Upper lobe of left lung (tissue), 6 donors: Measurements from ENCODE around the gene MAGEA1. TPM values are rescaled to one million over a fixed set of nuclear protein-coding genes. Genes with fewer than 3 reads are reported as not detected.

Source experiments
- ATAC-seq, 2 donors: fragments of 200-7000 bp; cut with Tn5 transposase; one replicate each; pipeline ENCODE4 v1.9.1; 2022; ENCODE audit warnings: mild to moderate bottlenecking in 2 of 2, moderate library complexity in 2 of 2; ENCODE audit not compliant: low FRiP score in 2 of 2
- DNase-seq, 2 donors: peaks; one replicate each; pipeline ENCODE4 v3.0.0-alpha.2; 2019 to 2020
- H3K27ac ChIP-seq, 4 donors: fragments of 200-600 bp; sonication (generic); one replicate each; pipeline ENCODE4 v1.5.1; 2016 to 2019
- H3K27me3 ChIP-seq, 4 donors: fragments of 200-600 bp; sonication (generic); one replicate each; pipeline ENCODE4 v1.5.1; 2017 to 2019
- H3K36me3 ChIP-seq, 4 donors: fragments of 200-600 bp; sonication (generic); one replicate each; pipeline ENCODE4 v1.5.1; 2016 to 2019
- H3K4me1 ChIP-seq, 4 donors: fragments of 200-600 bp; sonication (generic); one replicate each; pipeline ENCODE4 v1.5.1; 2018 to 2019
- H3K4me3 ChIP-seq, 4 donors: fragments of 200-600 bp; sonication (generic); one replicate each; pipeline ENCODE4 v1.5.1; 2017 to 2019; ENCODE audit warnings: mild to moderate bottlenecking in 2 of 4, moderate library complexity in 1 of 4
- H3K9me3 ChIP-seq, 4 donors: fragments of 200-600 bp; sonication (generic); one replicate each; pipeline ENCODE4 v1.5.1; 2018 to 2019
- CTCF ChIP-seq, 6 experiments: fragments of 450-650 bp in 4 of 6; fragments of 200-600 bp in 2 of 6; sonication (generic) in 2 of 6; IDR thresholded peaks; one replicate each; pipeline ENCODE4 v1.5.1; 2016 to 2019; ENCODE audit warnings: antibody characterized with exemption in 6 of 6
- EP300 ChIP-seq, 4 donors: sonication (generic); formaldehyde crosslinking; IDR thresholded peaks; one replicate each; pipeline ENCODE4 v1.5.1; 2017; ENCODE audit warnings: antibody characterized with exemption in 4 of 4, control low read depth in 2 of 4
- POLR2A ChIP-seq, 4 donors: fragments of 450-650 bp; IDR thresholded peaks; one replicate each; pipeline ENCODE4 v1.5.1; 2016 to 2017; ENCODE audit warnings: antibody characterized with exemption in 4 of 4, mild to moderate bottlenecking in 2 of 4
- POLR2AphosphoS5 ChIP-seq, 2 donors: sonication (generic); formaldehyde crosslinking; IDR thresholded peaks; one replicate each; pipeline ENCODE4 v1.5.1; 2017; ENCODE audit warnings: antibody characterized with exemption in 2 of 2
- WGBS, 2 donors: methylation state at CpG; one replicate each; pipeline ENCODE4 v1.1.5; 2017 to 2018; 5-methylcytosine and 5-hydroxymethylcytosine counted together
- total RNA-seq, 6 donors: library from RNA; depleted of rRNA in 4 of 6; stranded (reverse); fragments of >200 nt in 4 of 6; gene quantifications; one replicate each; pipeline versions ENCODE4 v1.1.0 to v1.2.1, GENCODE V29; 2016 to 2021
- donor health status: DM: no; HTN: no; CAD: no; lungs with moderate emphysema.
- donor health status: DM: no; HTN: yes; CAD: no; lungs with severe emphysema.

MAGEA1 gene
- total RNA-seq, 6 donors from 2014 or later, result 0.13 TPM; not detected in 5

GRCh38 chrX:153184787-153185186 is 5.7 kb downstream of the MAGEA1 start:
- Histone ChIP-seq H3K27ac (no peak overlapping the region), H3K36me3 (no peaks in the 10 kb centered on the region), H3K4me1 (no peaks in the 10 kb centered on the region), H3K27me3 (no peaks in the 10 kb centered on the region), H3K9me3 (no peaks in the 10 kb centered on the region), H3K4me3 (no peak overlapping the region)
- ATAC-seq, result no peak
- TF ChIP-seq POLR2A (IDR thresholded peaks at IDR 0.05) (no peak), CTCF (IDR thresholded peaks at IDR 0.05) (no peak), POLR2AphosphoS5 (IDR thresholded peaks at IDR 0.05) (no peak), EP300 (IDR thresholded peaks at IDR 0.05) (no peak)
- 69 to 100% methylated on average over 2 to 8 of the region's 8 CpGs for WGBS, 2 donors
- no peak for DNase-seq

- TF ChIP-seq POLR2AphosphoS5 (IDR thresholded peaks at IDR 0.05) (no peak), POLR2A (IDR thresholded peaks at IDR 0.05) (no peak), CTCF (IDR thresholded peaks at IDR 0.05) (no peak), EP300 (IDR thresholded peaks at IDR 0.05) (no peak)
- ATAC-seq (no peak), DNase-seq (no peak)
- no peak overlapping the region for H3K27ac ChIP-seq
- H3K36me3 ChIP-seq, result no peaks in the 10 kb centered on the region
- H3K4me3 ChIP-seq, result no peak overlapping the region
- H3K27me3 ChIP-seq, result no peaks in the 10 kb centered on the region
- 48% methylated on average over 1 of the region's 1 CpG; no CpG with 5 or more reads in 1 of the 2 donors for WGBS, 2 donors
- no peaks in the 10 kb centered on the region for H3K9me3 ChIP-seq
- no peaks in the 10 kb centered on the region for H3K4me1 ChIP-seq
Observed at GRCh38 chrX:153190381-153190780, 11.3 kb downstream of the MAGEA1 start.

DNA sequence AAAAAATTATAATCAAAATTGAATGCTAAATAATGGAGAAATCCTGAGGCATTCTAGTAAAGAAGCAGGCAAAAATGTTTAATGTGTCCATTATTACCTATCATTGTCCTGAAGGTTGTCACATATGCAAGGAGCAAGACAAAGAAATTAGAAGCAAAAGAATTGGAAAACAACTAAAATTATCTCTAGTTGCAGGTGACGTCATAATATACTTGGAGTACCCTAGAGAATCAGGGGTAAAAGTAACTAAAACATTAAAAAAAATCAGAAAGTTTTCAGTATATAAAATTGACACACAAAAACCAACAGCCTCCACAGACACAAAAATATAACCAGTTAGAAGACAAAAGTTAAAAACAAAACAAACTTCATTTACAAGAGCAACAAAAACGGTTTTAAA is 21.4 kb downstream of the MAGEA1 start:
- H3K4me3 ChIP-seq, result no peak overlapping the region
- no peak overlapping the region for H3K27ac ChIP-seq
- ATAC-seq (no peak), DNase-seq (no peak)
- no peaks in the 10 kb centered on the region for H3K4me1 ChIP-seq
- no peaks in the 10 kb centered on the region for H3K27me3 ChIP-seq
- no peaks in the 10 kb centered on the region for H3K36me3 ChIP-seq
- no peak for TF ChIP-seq CTCF (IDR thresholded peaks at IDR 0.05)
- TF ChIP-seq EP300 (IDR thresholded peaks at IDR 0.05), result no peak
- no peak for TF ChIP-seq POLR2A (IDR thresholded peaks at IDR 0.05)
- TF ChIP-seq POLR2AphosphoS5 (IDR thresholded peaks at IDR 0.05), result no peak
- peaks cover 0 to 10% (median 0%) of the 10 kb centered on the region in 4 donors for H3K9me3 ChIP-seq
- WGBS, 2 donors, result 36 to 67% methylated on average over 2 of the region's 2 CpGs

- H3K27me3 ChIP-seq, result no peaks in the 10 kb centered on the region
- TF ChIP-seq POLR2AphosphoS5 (IDR thresholded peaks at IDR 0.05), result no peak
- TF ChIP-seq EP300 (IDR thresholded peaks at IDR 0.05), result no peak
- TF ChIP-seq POLR2A (IDR thresholded peaks at IDR 0.05), result no peak
- no peak for TF ChIP-seq CTCF (IDR thresholded peaks at IDR 0.05)
- no peak overlapping the region for H3K27ac ChIP-seq
- H3K36me3 ChIP-seq, result no peaks in the 10 kb centered on the region
- no peaks in the 10 kb centered on the region for H3K4me1 ChIP-seq
- H3K4me3 ChIP-seq, result no peak overlapping the region
- ATAC-seq (no peak), DNase-seq (no peak)
- H3K9me3 ChIP-seq, result peaks cover 0 to 7% (median under 1%) of the 10 kb centered on the region in 4 donors
- 81 to 84% methylated on average over 7 to 8 of the region's 8 CpGs for WGBS, 2 donors
Observed at GRCh38 chrX:153206425-153207046, 27.5 kb downstream of the MAGEA1 start.

DNA sequence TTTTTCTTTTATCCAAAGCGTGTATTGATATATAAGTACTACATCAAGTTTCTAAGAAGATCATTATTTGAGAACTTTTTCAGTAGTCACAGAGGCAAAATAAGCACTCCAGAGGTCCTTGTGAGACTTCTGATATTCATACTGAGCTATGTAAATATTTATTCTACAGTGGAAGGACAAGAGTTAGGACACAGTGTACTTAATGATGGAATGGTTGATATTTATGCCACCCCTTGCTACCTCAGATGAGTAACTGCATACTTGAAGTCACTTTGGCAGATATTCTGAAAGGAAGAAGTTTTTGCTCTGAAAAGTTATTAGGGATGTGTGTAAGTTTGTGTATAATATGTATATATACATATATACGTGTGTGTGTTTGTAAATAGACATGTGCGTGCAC is 30.3 kb downstream of the MAGEA1 start:
- Histone ChIP-seq H3K27ac (no peak overlapping the region), H3K4me1 (no peaks in the 10 kb centered on the region), H3K4me3 (no peak overlapping the region), H3K9me3 (peaks cover 0 to 13% (median 4%) of the 10 kb centered on the region in 4 donors), H3K36me3 (no peaks in the 10 kb centered on the region), H3K27me3 (no peaks in the 10 kb centered on the region)
- TF ChIP-seq POLR2A (IDR thresholded peaks at IDR 0.05) (no peak), EP300 (IDR thresholded peaks at IDR 0.05) (peak in 2 of 4 donors; percentile 15 to 57)
- 57 to 66% methylated on average over 3 of the region's 3 CpGs for WGBS, 2 donors
- ATAC-seq (peak in 1 of 2 donors; percentile 68), DNase-seq (no peak)
